Jurkat, Clone E6-1 (cell line): ENCODE results near the gene SPATA33.
"Not testable (repeated sequence)": the region's sequence is repeated elsewhere in the genome, so short reads cannot be mapped to it uniquely, and the experiment has no call there.

Source experiments
- DNase-seq: peaks from one replicate; pipeline ENCODE4 v3.0.0-alpha.2; 2011; ENCODE audit warnings: low read depth, low spot score
- H3K4me3 ChIP-seq: 2 replicates; pipeline ENCODE4 v1.5.1; 2011; ENCODE audit warnings: mild to moderate bottlenecking, low read length, control low read depth, moderate library complexity

SPATA33 gene

GRCh38 chr16:89689621-89690020 is 32.0 kb downstream of the SPATA33 start:
- not testable (repeated sequence) for DNase-seq

GRCh38 chr16:89690392-89690901 is 32.8 kb downstream of the SPATA33 start:
- no peak overlapping the region for H3K4me3 ChIP-seq
- DNase-seq, result no peak

More at GRCh38 chr16:89689621-89690020, 32.0 kb downstream of the SPATA33 start:
- H3K4me3 ChIP-seq, result not testable (repeated sequence)

GRCh38 chr16:89691231-89691985 is 33.8 kb downstream of the SPATA33 start:
- no peak for DNase-seq
- H3K4me3 ChIP-seq, result no peak overlapping the region

GRCh38 chr16:89691986-89692569 is 34.4 kb downstream of the SPATA33 start:
- DNase-seq, result no peak
- H3K4me3 ChIP-seq, result no peak overlapping the region

GRCh38 chr16:89693289-89693731 is 35.7 kb downstream of the SPATA33 start:
- no peak for DNase-seq
- H3K4me3 ChIP-seq, result no peak overlapping the region

GRCh38 chr16:89693931-89694783 is 36.5 kb downstream of the SPATA33 start:
- H3K4me3 ChIP-seq, result no peak overlapping the region
- no peak for DNase-seq

GRCh38 chr16:89694784-89695085 is 37.1 kb downstream of the SPATA33 start:
- not testable (repeated sequence) for DNase-seq, H3K4me3 ChIP-seq

- H3K4me3 ChIP-seq, result no peak overlapping the region
- no peak for DNase-seq
These were observed 37.6 kb downstream of the SPATA33 start for GRCh38 chr16:89695086-89695874.

- DNase-seq, result no peak
- H3K4me3 ChIP-seq, result no peak overlapping the region
These were observed 38.4 kb downstream of the SPATA33 start for GRCh38 chr16:89695875-89696669.

GRCh38 chr16:89696670-89697128 is 39.1 kb downstream of the SPATA33 start:
- no peak for DNase-seq
- H3K4me3 ChIP-seq, result no peak overlapping the region

- H3K4me3 ChIP-seq, result no peak overlapping the region
- DNase-seq, result no peak
These were observed 39.6 kb downstream of the SPATA33 start for GRCh38 chr16:89697161-89697615.

GRCh38 chr16:89697616-89698331 is 40.1 kb downstream of the SPATA33 start:
- no peak overlapping the region for H3K4me3 ChIP-seq
- no peak for DNase-seq

- not testable (repeated sequence) for DNase-seq, H3K4me3 ChIP-seq
These were observed 41.1 kb downstream of the SPATA33 start for GRCh38 chr16:89698717-89699116.

GRCh38 chr16:89699629-89700099 is 42.0 kb downstream of the SPATA33 start:
- H3K4me3 ChIP-seq, DNase-seq: not testable (repeated sequence)

GRCh38 chr16:89700100-89700648 is 42.5 kb downstream of the SPATA33 start:
- peak overlapping the region; percentile 64 for H3K4me3 ChIP-seq
- peak; percentile 92 for DNase-seq

- no peak for DNase-seq
- H3K4me3 ChIP-seq, result peak overlapping the region; percentile 64
These were observed 43.2 kb downstream of the SPATA33 start for GRCh38 chr16:89700649-89701424.
